Measurements from ENCODE around the gene GLCE.
"Not testable (repeated sequence)": the region's sequence is repeated elsewhere in the genome, so short reads cannot be mapped to it uniquely, and the experiment has no call there.

Gene GLCE

DNA sequence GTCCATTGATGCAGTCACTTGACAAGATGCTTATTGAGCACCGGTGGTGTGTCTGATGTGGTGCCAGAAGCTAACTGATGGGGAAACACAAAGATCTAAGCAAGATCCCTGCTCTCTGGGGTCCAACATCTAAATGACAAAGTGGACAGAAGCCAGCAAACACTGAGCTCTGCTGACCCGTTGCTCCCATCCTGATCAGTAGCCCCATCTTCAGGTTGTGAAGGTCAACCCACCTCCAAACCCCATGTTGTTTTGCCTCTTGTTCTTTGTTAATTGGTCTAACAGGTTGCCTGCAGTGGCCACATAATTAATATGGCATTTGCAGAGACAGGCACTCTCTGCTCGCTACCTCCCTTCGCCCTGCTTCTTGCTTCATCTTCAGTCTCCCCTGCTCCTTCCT lies 21.5 kb upstream of the GLCE start:
- DNase-seq = no peak

- DNase-seq = no peak
Measured at GRCh38 chr15:69140306-69140705, 20.1 kb upstream of the GLCE start.

- no peak for DNase-seq
Measured at GRCh38 chr15:69141286-69141701, 19.1 kb upstream of the GLCE start.

- DNase-seq = no peak
Measured at GRCh38 chr15:69141833-69142232, 18.6 kb upstream of the GLCE start.

DNA sequence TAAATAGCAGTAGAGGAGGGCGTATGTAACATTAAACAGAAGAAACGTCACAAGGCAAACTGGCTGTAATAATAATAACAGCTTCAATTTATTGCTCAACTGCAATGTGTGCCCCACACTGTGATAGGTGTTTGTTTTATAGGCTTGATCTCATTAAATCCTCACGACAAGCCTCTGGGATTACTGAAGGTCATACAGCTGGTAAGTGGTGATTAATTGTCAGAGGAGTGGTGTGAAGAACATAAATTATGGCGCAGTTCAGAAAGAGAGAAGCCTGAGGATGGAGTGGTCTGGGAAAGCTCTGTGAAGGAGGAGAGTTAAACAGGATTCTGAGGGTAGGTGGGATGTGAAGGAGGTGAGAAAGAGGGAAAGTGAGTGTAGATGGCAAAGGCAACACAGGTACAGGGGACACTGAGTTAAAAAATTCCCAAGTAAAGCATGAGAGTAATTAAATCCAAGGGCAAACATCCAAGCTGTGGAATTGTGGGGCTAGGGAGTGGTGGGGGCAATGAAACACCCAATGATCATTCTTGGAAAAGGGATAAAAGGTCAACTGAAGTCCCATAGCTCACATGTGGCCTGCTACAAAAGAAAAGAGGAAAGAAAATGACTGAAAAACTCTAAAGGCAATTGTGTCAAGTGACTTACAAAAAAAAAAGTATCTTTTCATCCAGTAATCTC lies 16.5 kb upstream of the GLCE start:
- no peak for DNase-seq

DNA sequence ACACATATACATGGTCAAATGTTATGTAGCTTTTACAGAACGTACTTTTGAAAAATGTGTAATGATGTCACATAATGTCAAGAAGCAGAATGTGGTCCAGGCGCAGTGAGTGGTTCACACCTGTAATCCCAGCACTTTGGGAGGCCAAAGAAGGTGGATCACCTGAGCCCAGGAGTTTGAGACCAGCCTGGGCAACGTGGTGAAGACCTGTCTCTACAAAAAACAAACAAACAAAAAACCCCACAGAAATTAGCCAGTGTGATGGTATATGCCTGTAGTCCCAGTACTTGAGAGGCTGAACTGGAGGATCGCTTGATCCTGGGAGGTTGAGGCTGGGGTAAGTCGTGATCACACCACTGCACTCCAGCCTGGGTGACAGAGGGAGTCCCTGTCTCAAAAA lies 15.9 kb upstream of the GLCE start:
- no peak for DNase-seq

- DNase-seq = no peak
Measured at GRCh38 chr15:69145149-69145693, 15.2 kb upstream of the GLCE start.

GRCh38 chr15:69145694-69146492 lies 14.5 kb upstream of the GLCE start:
- DNase-seq = no peak

GRCh38 chr15:69146724-69147435 lies 13.6 kb upstream of the GLCE start:
- DNase-seq = no peak

- no peak for DNase-seq
Measured at GRCh38 chr15:69148465-69148864, 12.0 kb upstream of the GLCE start.

DNA sequence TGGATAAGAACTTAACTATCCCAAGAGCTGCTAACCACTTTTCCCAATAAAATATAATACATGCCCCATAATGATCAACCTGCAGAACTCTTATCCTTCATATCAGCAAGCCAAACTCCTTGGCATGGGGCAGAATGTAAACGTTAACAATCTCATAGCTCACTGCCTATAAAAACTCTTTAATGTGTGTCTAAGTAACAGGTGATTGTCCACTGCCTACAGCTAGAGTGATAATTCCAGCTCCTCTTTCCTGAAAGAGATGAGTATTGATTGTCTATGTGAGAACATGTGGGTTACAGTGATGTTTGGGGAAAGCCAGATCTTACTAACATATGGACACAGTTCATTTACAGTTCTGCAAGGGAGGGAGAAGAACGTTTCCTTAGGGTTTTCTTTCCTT lies 11.3 kb upstream of the GLCE start:
- DNase-seq = no peak

GRCh38 chr15:69149803-69150202 lies 10.6 kb upstream of the GLCE start:
- DNase-seq = no peak

DNA sequence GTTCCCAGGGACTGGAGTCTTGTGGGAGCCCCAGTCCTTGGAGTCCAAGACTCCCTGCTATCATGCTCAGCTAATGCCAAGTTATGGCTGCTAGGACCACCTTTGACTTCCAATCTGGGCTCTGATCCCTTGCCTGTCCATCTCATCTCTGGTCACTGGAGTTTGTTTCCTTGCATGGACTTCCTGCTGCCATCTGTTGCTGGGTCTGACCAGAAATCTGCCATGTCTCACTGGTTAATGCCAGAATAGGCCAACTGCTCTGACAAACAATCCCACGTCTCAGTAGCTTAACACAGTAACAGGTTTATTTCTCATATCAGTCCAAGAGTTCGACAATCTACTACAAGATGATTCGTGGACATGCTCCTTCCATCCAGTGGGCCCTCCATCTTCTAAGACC lies 10.1 kb upstream of the GLCE start:
- no peak for DNase-seq

GRCh38 chr15:69150841-69151240 lies 9.6 kb upstream of the GLCE start:
- no peak for DNase-seq

- no peak for DNase-seq
Measured at GRCh38 chr15:69153046-69153445, 7.4 kb upstream of the GLCE start.

DNA sequence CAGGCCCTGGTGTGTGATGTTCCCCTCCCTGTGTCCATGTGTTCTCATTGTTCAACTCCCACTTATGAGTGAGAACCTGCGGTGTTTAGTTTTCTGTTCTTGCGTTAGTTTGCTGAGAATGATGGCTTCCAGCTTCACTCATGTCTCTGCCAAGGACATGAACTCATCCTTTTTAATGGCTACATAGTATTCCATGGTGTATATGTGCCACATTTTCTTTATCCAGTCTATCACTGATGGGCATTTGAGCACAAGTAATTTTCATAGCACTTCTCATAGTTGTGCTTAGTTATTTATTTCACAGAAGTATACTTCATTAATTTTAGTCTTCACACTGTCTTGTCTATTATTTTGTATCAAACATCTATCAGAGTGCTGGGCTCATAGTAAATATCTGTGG lies 6.8 kb upstream of the GLCE start:
- not testable (repeated sequence) for DNase-seq

DNA sequence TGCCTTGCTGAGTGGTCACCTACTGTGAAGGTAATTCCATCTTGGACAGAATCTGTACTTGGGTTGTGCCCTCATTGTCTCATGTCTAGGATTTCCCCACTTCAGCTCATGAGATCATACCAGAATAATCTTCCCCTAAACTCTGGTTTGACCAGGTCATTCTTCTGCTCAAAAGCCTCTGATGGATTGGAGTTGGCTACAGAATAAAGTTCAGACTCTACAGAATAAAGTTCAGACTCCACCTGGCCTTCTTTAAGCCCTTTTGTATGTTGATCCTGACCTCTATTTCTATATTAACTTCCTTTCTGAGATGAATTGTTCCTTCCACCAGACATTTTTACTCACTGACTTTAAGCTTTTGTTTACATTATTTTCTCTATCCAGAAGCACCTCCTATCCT lies 6.4 kb upstream of the GLCE start:
- no peak for DNase-seq

DNA sequence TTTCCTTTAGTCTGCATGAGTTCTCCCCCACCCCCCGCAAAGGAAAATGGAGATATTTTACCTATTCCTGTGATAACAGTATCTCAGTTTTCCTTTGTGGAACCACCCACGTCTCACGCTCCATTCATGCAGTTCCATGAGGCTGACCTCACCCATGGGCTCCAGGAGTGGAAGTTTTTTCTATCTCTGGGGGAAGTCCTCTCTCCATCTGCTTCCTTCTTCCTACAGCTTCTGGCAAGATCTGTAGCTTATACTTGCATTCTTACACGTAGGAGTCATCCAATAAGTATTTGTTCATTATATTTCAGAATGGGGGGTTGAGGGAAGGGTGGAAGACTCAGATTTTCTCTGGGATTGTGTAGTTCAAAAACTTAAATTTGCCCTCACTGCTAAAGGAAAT lies 5.8 kb upstream of the GLCE start:
- no peak for DNase-seq

DNA sequence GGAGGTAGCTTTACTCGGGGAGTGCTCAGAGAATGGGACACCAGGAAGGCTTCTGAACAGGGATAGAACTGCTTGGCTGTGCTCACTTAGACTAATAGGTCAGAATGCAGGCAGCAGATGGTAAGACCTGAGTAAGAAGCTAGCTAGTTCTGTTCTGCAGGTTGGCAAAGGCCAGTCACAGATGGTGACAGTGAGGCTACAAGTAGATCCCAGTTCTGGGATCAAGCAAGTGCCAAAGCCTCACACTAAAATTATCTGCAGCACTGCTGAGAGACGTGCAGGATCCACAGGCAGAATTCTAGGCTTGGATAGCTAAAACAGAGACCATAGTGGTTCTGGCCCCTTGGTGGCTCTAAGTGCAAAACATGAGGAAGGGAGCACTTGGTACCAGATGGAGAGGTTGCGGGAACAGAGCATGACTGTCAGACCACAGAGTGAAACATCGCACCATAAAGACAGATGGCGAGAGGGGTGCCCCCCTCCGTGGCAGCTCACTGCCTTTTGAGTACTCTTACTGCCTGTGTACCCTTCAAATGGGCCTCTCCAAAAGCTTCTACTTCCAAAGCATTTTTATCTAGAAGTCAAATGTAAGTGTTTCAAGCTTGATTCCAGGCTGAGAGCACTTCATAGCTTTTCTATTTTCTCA lies 3.6 kb upstream of the GLCE start:
- no peak for DNase-seq

DNA sequence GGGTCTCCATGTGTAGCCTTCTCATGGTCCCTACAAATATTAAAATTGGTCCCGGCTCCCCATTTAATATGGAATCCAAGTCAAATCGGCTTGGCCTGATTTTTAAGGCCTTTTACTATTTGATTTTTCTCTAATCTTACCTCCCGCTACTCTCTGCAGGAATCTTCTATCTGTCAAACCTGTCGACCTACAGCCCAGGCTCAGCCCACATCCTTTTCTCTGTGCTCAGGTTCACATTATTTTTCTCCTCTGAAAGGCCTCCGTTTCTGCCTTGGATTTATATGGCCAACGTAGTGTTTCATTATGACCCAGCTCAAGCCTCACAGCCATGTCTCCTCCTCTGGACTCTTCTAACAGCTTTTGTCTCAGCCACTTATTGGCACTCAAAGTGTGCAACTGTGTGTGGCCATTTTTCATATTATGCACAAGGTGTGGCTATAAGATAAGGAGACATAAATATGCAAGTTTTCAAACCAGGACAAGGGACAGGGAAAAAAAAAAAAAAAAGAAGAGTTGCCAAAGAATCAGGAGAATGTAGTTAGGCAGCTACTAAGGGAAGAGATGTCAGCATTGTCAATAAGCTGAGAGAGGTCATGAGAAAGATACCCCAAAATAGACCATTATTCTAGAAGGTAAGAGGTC lies 2.1 kb upstream of the GLCE start:
- no peak for DNase-seq

- DNase-seq = no peak
Measured at GRCh38 chr15:69158843-69159240, 1.6 kb upstream of the GLCE start.

- no peak for DNase-seq
Measured at GRCh38 chr15:69159805-69160140, 662 bp upstream of the GLCE start.
